OCI-LY1 (cell line): Measurements from ENCODE around the gene PACC1.

Source experiments
- H2AFZ ChIP-seq: fragments of 200-600 bp; sonication (generic), shearing (Covaris generic); 2 replicates; pipeline ENCODE4 v1.6.0; 2014; ENCODE audit warnings: antibody characterized with exemption, mild to moderate bottlenecking, low read length
- H3F3A ChIP-seq: fragments of 200-600 bp; sonication (generic), shearing (Covaris generic); 2 replicates; pipeline ENCODE4 v1.6.0; 2014; ENCODE audit warnings: mild to moderate bottlenecking, antibody characterized with exemption, low read length, moderate library complexity; ENCODE audit not compliant: insufficient read depth
- H3K27ac ChIP-seq: fragments of 200-600 bp; sonication (generic); 2 replicates; pipeline ENCODE4 v1.5.1; 2014; ENCODE audit warnings: low read length, mixed run types, mild to moderate bottlenecking, low read depth; ENCODE audit not compliant: poor library complexity, severe bottlenecking
- H3K27me3 ChIP-seq: fragments of 200-600 bp; sonication (generic); 2 replicates; pipeline ENCODE4 v1.6.0; 2014; ENCODE audit warnings: antibody characterized with exemption, mild to moderate bottlenecking, low read length, moderate library complexity; ENCODE audit not compliant: insufficient read depth
- H3K36me3 ChIP-seq: fragments of 200-600 bp; sonication (generic); 2 replicates; pipeline ENCODE4 v1.6.1; 2014; ENCODE audit warnings: mild to moderate bottlenecking, antibody characterized with exemption, low read length, moderate library complexity, mixed read lengths; ENCODE audit not compliant: insufficient read depth
- H3K4me1 ChIP-seq: fragments of 200-600 bp; sonication (generic); 2 replicates; pipeline ENCODE4 v1.5.1; 2014; ENCODE audit warnings: mild to moderate bottlenecking, low read length, moderate library complexity; ENCODE audit not compliant: insufficient read depth, severe bottlenecking
- H3K4me2 ChIP-seq: fragments of 200-600 bp; sonication (generic), shearing (Covaris generic); 2 replicates; pipeline ENCODE4 v1.6.1; 2014; ENCODE audit warnings: low read length
- H3K4me3 ChIP-seq: fragments of 200-600 bp; sonication (generic); 2 replicates; pipeline ENCODE4 v1.5.1; 2014; ENCODE audit warnings: low read length, low read depth, mild to moderate bottlenecking, mixed read lengths; ENCODE audit not compliant: poor library complexity, severe bottlenecking
- H3K79me2 ChIP-seq: fragments of 200-600 bp; shearing (Covaris generic); 2 replicates; pipeline ENCODE4 v1.6.1; 2016; ENCODE audit warnings: mixed run types, low read length, mixed read lengths; ENCODE audit not compliant: insufficient read depth
- H3K9ac ChIP-seq: fragments of 200-600 bp; sonication (generic), shearing (Covaris generic); 2 replicates; pipeline ENCODE4 v1.6.1; 2014; ENCODE audit warnings: mild to moderate bottlenecking, low read length, mixed read lengths
- H3K9me2 ChIP-seq: fragments of 200-600 bp; sonication (generic), shearing (Covaris generic); 2 replicates; pipeline ENCODE4 v1.6.1; 2014; ENCODE audit warnings: low read depth, mild to moderate bottlenecking, low read length, mixed read lengths
- H3K9me3 ChIP-seq: fragments of 200-600 bp; shearing (Covaris generic); 2 replicates; pipeline ENCODE4 v1.6.1; 2014; ENCODE audit warnings: low read length, mixed read lengths
- H4K20me1 ChIP-seq: fragments of 200-600 bp; sonication (generic), shearing (Covaris generic); 2 replicates; pipeline ENCODE4 v1.6.0; 2016; ENCODE audit warnings: mild to moderate bottlenecking, low read length; ENCODE audit not compliant: insufficient read depth
- EZH2 ChIP-seq: fragments of 200-600 bp; sonication (generic), shearing (Covaris generic); IDR thresholded peaks from 2 replicates; pipeline ENCODE4 v1.8.0; 2017; ENCODE audit warnings: borderline replicate concordance, mixed run types, mild to moderate bottlenecking, antibody characterized with exemption, low read length, moderate library complexity, mixed read lengths
- TF ChIP-seq, protein P1 (sequence below): fragments of 200-600 bp; sonication (generic), shearing (Covaris generic); IDR thresholded peaks from 2 replicates; pipeline ENCODE4 v1.5.1; 2017; ENCODE audit warnings: mild to moderate bottlenecking, antibody characterized with exemption, low read length, moderate library complexity, mixed read lengths

The PACC1 gene

DNA sequence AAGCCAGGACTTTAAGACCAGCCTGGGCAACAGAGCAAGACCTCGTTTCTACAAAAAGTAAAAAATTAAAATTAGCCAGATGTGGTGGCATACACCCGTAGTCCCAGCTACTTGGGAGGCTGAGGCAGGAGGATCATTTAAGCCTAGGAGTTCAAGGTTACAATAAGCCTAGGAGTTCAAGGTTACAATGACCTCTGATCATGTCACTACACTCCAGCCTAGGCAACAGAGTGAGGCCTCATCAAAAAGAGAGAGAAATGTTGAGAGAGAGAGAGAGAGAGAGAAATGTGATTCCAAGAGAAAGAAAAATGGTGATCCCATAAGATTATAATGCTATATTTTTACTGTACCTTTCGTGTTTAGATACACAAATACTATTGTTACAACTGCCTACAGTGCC, 60.2 kb downstream of the PACC1 start:
- Histone ChIP-seq H3K4me1 (no peaks in the 10 kb centered on the region), H4K20me1 (no peaks in the 10 kb centered on the region), H3K79me2 (no peaks in the 10 kb centered on the region), H3K36me3 (peaks cover 65% of the 10 kb centered on the region), H3K9me3 (no peaks in the 10 kb centered on the region), H3K4me3 (no peak overlapping the region), H2AFZ (no peak overlapping the region), H3K9ac (no peak overlapping the region), H3K27me3 (no peaks in the 10 kb centered on the region), H3K27ac (no peak overlapping the region), H3K9me2 (no peaks in the 10 kb centered on the region), H3F3A (0 out of 2 replicates have a peak, but pooled peaks cover 5% of the 10 kb centered on the region), H3K4me2 (no peak overlapping the region)
- TF ChIP-seq, protein P1, sequence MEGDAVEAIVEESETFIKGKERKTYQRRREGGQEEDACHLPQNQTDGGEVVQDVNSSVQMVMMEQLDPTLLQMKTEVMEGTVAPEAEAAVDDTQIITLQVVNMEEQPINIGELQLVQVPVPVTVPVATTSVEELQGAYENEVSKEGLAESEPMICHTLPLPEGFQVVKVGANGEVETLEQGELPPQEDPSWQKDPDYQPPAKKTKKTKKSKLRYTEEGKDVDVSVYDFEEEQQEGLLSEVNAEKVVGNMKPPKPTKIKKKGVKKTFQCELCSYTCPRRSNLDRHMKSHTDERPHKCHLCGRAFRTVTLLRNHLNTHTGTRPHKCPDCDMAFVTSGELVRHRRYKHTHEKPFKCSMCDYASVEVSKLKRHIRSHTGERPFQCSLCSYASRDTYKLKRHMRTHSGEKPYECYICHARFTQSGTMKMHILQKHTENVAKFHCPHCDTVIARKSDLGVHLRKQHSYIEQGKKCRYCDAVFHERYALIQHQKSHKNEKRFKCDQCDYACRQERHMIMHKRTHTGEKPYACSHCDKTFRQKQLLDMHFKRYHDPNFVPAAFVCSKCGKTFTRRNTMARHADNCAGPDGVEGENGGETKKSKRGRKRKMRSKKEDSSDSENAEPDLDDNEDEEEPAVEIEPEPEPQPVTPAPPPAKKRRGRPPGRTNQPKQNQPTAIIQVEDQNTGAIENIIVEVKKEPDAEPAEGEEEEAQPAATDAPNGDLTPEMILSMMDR = no peak
- no peak for TF ChIP-seq EZH2

DNA sequence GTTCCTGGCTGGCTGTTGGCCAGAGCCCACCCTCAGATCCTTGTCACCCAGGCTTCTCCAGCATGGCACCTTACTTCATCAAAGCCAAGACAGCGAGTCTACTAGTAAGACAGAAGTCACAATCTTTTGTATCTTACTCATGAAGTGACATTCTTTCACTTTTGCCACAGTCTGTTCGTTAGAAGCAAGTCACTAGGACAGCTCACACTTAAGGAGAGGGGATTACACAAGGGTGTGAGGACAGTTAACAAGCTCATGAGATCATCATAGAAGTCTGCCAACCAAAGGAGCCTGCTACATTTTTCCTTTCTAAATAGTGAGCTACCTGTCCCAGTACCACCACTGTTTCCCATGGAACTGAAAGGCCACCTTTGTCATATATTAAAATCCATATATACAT, 61.5 kb downstream of the PACC1 start:
- no peak overlapping the region for H3K27ac ChIP-seq
- 0 out of 2 replicates have a peak, but pooled peaks cover 4% of the 10 kb centered on the region for H3F3A ChIP-seq
- peaks cover 63% of the 10 kb centered on the region for H3K36me3 ChIP-seq
- no peak overlapping the region for H3K9ac ChIP-seq
- no peak overlapping the region for H3K4me2 ChIP-seq
- H3K4me1 ChIP-seq = no peaks in the 10 kb centered on the region
- no peaks in the 10 kb centered on the region for H3K79me2 ChIP-seq
- no peaks in the 10 kb centered on the region for H4K20me1 ChIP-seq
- no peak overlapping the region for H3K4me3 ChIP-seq
- H3K9me3 ChIP-seq = no peaks in the 10 kb centered on the region
- TF ChIP-seq, protein P1 = no peak
- TF ChIP-seq EZH2 = no peak
- no peak overlapping the region for H2AFZ ChIP-seq
- H3K27me3 ChIP-seq = no peaks in the 10 kb centered on the region
- H3K9me2 ChIP-seq = no peaks in the 10 kb centered on the region

DNA sequence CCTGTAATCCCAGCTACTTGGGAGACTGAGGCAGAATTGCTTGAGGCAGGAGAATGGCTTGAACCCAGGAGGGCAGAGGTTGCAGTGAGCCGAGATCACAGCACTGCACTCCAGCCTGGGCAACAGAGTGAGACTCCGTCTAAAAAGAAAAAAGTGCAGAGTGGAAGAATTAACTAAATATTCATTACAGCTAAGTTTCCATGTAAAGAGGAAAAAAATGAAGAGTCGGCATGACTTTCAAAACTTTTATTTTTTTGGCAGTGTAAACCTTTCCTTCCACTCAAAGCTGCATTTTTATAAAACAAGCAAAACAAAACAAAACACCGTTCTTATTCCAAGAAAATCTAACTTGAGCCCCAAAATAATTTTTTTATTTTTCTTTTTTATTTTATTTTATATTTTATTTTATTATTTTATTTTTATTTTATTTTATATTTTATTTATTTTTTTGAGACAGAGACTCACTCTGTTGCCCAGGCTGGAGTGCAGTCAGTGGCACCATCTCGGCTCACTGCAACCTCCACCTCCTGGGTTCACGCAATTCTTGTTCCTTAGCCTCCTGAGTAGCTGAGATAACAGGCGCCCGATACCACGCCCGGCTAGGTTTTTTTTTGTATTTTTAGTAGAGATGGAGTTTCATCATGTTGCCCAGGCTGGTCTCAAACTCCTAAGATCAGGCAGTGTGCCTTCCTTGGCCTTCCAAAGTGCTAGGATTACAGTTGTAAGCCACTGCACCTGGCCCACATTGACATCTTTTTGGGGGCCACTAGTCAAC, 62.9 kb downstream of the PACC1 start:
- H3K9me3 ChIP-seq = no peaks in the 10 kb centered on the region
- H3K27ac ChIP-seq = no peak overlapping the region
- TF ChIP-seq EZH2 = no peak
- TF ChIP-seq, protein P1 = no peak
- no peaks in the 10 kb centered on the region for H3K27me3 ChIP-seq
- H3K4me3 ChIP-seq = no peak overlapping the region
- no peaks in the 10 kb centered on the region for H3K9me2 ChIP-seq
- no peak overlapping the region for H2AFZ ChIP-seq
- H4K20me1 ChIP-seq = no peaks in the 10 kb centered on the region
- no peak overlapping the region for H3K4me2 ChIP-seq
- peaks cover 58% of the 10 kb centered on the region for H3K36me3 ChIP-seq
- no peaks in the 10 kb centered on the region for H3K4me1 ChIP-seq
- no peaks in the 10 kb centered on the region for H3K79me2 ChIP-seq
- 0 out of 2 replicates have a peak, but pooled peaks cover 2% of the 10 kb centered on the region for H3F3A ChIP-seq
- H3K9ac ChIP-seq = no peak overlapping the region
